GM21447 (cell line): ENCODE results near the gene ILKAP.

Experiments
- ATAC-seq: cut with Tn5 transposase; IDR thresholded peaks from one replicate; pipeline ENCODE4 v1.9.1; 2021; ENCODE audit not compliant: unreplicated experiment

Gene ILKAP, protein sequence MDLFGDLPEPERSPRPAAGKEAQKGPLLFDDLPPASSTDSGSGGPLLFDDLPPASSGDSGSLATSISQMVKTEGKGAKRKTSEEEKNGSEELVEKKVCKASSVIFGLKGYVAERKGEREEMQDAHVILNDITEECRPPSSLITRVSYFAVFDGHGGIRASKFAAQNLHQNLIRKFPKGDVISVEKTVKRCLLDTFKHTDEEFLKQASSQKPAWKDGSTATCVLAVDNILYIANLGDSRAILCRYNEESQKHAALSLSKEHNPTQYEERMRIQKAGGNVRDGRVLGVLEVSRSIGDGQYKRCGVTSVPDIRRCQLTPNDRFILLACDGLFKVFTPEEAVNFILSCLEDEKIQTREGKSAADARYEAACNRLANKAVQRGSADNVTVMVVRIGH

DNA sequence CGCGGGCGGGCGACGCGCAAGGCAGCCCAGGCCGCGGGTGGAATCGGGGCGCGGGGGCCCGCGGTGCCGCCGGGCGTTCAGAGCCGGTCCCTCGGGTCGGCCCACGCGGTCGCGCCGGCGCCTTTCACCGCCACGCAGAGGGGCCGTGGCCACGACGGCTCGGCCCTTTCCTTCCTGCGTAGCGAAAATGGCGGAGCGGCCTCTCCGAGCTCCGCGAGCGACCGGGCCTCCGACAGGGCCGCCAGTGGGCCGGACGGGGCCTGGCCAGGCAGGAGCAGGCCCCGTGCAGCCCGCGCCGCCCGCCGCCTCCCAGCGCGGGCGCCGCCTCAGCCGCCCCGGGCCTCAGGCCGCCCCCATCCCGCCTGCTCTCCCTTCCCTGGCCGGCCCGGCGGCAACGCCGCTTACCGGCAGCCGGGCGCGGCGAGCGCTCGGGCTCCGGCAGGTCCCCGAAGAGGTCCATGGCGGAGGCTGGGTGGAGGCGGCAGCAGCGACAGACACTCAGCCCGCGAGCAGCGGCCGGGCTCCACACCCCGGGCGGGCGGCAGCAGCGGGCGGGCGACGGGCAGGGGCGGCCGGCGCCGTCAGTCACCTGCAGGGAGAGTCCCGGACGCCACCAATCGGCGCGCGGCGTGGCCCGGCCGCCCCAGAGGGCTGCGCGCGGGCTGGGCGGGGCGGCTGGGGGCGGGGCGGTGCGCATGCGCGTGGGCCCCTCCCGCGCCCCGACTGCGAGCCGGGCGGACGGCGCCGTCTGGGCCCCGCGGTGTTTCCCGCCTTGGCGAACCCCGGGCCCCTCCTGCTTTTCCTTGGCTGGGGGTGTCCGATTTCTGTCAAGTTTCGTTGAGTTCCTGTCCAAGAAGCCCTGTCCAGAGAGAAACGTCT lies at the start of gene ILKAP:
TSS of gene ILKAP (minus strand) at position 602 of the 879 bp plus-strand sequence. CDS start at position 460, 142 bp downstream.
- ATAC-seq: peak; percentile 85

DNA sequence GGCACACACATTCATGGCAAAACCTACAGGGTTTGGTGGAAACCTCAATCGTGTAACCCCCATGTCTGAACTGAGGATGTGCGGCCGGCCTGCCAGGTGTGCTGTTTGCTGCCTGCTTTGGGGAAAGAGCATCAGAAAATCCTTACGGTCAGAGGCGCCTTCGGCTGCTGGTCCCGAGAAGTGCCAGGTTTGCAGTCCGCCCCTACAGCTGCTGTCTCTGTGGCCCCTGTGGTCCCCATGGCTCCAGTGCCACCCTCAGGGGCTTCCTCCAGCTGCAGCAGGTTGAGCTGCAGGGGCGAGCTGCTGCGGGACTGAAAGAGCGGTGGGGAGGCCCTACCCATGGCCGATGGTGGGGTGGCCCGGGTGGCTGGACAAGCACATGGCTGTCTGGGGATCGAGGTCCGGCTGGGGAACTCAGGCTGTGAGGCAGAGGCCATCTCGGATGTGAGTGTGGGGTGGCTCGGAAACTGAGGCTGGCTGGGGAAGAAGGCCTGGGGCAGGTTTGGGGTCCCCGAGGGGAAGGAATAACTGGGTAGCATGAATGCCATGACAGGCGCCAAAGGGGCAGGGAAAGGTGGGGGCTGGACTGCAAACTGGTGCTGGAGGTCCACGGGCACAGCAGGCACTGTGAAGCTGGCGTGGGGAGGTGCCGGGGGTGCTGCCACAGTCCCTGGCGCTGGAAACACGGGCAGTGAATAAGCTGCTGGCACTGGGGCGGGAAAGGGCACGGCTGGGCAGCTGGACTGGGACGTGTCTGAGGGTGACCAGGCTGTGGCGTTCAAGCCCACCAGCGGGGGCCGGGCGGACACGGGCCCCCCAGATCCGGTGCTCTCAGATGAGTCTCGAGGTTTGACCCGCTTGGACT lies 49.5 kb upstream of the ILKAP start:
- ATAC-seq: no peak

DNA sequence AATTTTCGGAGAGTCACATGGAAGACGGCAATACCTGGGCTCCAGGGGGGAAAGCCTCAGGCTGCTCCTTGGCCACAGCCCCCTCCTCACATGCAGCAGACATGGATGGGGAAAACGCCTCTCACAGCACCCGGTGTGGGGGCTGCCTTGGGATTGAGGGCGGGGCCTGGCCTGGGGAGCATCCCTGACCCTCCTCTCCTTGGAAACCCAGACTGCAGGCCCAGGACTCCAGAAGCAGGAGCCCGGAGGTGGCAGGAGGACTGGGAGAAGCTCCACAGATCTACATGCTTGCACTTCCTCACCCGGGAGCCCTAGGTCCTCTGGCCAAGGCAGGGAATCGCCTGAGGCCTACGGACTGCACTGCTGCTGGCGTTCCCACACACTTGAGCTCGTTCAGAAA lies 48.5 kb upstream of the ILKAP start:
- ATAC-seq: no peak

DNA sequence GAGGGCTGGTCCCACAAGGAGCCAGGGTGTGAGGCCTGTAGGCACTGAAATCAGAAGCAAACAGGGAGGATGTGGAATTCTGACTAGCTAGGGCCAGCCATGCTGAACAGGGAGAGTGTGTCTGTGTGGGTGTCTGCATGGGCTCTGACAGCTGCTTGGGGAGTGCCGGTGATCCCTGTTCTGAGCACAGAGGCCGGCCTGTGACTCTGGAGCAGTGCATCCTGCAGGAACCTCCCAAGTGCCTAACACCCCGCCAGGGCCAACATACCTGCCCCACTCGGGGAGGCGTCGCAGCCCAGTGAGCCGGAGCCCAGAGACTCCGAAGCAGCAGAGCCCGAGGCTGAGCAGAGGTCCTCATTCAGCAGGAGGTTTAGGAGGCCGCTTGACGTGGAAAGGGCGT lies 47.8 kb upstream of the ILKAP start:
- ATAC-seq: no peak

DNA sequence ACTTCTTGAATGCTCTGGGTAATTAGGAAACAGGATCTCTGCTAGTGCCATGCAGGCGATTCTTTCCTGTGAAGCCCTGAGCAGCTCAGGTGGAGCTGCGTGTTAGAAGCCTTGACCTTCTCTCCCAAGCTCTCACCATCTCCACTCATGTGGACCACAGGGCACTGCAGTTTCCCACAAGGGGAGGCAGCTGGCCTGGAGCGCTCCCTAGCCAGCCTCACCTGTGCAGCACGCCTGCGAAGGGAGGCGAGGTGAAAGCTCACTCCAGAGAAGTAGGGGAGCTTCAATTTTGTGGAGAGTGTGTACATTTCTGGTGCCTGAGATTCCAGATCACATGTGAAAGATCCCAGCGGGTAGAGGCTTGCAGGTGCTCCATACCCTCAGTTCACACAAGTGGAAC lies 47.4 kb upstream of the ILKAP start:
- no peak for ATAC-seq

DNA sequence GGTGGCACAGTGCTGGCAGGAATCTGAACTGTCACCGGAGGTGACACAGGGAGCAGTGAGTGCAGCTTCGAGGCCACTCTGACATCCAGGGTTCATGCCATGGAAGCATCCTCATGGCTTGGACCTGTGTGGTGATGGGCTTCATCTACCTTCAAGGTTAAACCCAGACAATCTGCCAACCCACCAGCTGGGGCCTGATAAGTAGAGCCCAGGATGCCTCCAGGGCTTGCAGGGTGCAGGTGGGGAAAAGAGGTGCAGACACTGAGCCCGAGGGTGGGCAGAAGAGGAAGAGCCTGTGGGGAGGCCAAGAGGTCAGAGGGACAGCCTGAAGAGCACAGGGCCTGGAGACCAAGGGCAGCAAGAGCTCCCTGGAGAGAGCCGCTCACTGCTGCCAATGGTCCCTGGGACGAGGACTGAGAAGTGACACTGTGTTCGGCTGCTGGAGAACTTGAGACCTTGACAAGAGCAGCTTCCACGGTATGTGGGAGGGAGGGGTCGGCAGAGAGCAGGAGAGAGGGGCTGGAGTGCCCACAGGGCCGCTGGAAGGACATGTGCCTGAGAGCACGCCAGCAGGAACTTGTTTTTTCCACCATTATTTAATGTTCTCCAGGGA lies 44.5 kb upstream of the ILKAP start:
- no peak for ATAC-seq

DNA sequence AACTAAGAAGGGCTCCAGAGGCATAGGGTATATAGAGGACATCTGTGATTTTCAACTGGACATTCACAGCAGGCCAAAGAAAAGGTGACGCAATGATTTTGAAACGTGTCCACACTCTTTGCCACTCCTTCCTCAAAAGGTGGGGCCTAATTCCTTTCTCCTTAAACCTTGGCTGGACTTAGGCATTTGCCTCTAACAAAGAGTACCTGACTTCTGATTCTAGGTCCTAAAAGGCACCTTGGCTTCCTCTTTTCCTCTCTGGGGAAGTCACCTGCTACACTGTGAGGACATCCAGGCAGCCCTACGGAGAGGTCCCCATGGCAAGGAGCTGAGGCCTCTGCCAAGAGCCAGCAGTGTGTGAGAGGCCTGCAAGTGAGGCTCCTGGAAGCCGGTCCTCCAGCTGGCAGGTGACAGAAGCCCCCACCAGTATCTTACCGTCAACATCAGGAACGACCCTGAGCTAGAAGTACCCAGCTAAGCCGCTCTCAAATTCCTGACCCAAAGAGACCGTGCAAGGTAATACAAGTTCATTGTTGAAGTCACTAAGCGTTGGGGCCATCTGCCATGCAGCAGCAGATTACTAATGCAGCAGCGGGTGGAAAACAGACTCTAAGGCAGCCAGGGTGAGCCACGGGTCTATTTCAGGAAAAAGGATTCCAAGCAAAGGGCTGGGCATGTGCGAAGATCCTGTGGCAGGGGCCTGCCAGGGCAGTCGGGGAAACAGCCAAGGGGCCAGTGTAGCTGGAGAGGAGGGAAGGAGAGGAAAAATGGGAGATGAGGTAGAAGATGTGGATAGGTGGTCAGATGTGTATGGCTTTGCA lies 43.7 kb upstream of the ILKAP start:
- no peak for ATAC-seq

DNA sequence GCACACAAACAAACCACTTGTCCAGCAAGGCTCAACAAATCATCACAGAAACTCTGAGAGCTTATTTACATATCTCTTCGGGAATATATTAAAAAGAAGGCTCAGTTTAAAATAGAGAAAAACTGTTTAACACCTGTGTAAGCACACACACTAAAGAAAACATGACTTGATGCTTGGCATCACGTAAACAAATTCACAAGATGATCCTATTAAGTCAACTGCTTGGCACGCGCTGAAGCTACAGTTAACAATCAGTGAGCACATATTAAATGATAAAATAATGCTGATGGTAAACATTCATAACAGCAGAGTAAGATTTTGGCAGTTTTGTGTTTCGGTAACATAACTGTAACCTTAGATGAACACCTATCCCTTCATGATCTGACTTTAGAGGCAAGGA lies 40.7 kb upstream of the ILKAP start:
- ATAC-seq: no peak

DNA sequence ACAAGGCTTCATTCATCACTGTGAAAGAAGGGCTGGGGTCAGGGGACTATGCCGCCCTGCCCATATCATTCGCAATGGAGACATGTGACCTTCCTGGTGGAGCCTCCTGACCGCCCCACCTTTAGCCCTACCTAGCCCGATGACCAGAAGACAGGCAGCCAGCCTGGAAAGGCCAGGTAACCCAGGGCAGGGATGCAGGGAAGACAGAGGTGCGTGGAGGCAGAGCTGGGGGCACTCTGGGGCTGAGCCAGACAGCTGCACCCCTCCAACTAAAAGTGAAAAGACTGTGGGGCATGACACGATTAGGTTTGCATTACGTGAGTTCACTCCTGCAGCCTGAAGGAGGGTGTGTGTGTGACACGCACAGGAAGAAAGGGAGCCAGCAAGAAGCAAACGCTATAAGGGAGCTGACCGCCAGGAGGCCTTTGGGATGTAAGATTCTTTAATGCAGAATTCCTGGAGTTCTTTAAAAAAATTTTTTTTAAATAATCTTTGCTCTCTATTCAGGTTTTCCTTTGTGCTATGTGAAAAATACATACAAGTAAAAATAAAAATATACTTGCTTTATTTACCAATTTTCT lies 40.1 kb upstream of the ILKAP start:
- ATAC-seq: no peak

DNA sequence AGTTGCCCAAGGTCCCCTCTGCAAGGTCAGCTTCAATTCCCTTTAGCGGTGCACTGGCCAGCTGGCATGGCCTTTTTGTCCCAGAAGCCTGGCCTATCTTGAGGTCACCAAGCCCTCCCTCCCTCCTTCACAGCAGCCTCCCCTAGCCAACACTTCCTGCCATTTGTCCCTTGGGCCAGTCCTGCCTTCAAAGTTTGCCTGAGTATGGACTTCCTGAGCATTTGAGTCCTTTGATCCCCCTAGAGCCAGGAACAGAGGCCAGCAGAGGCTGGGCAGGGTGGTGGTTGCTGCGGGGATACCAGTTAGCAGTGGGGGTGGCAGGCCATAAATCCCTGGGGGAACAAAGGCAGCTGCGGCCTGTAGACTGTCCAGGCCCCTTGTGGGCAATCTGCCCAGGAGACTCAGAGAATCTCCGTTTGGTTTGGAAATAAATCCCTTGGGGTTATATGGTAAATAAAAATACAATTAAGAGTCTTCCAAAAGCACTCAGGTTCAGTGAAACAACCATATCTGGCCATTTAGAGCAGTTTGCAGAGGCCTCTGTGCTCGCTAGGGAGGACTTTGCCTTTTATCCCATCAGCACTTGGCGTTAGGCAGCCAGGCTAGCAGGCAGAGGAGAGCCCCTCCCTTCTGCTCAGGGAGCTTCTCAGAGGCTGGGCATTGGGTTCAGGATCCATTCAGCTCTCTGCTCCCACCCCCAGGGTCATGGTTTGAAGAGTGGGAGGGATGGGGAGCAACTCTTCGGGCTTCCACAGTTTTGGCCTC lies 39.4 kb upstream of the ILKAP start:
- ATAC-seq: no peak

DNA sequence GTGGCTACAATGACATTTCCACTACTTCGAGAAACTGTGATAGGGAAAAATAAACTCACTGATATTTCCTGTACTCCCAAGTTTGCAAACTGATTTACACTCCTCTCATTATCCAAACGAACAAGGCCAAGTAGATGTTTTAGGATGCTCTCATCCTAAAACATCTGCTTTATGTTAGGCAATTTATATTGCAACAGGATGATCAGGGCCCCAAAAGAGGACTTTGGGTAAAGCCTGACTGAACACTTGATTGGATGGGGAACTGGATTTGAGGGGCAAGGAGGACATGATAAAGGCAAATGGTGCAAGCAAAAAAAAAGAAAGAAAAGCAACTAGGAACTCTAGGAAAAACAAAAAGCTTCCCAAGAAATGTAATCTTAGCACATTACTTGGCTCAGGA lies 38.5 kb upstream of the ILKAP start:
- no peak for ATAC-seq

DNA sequence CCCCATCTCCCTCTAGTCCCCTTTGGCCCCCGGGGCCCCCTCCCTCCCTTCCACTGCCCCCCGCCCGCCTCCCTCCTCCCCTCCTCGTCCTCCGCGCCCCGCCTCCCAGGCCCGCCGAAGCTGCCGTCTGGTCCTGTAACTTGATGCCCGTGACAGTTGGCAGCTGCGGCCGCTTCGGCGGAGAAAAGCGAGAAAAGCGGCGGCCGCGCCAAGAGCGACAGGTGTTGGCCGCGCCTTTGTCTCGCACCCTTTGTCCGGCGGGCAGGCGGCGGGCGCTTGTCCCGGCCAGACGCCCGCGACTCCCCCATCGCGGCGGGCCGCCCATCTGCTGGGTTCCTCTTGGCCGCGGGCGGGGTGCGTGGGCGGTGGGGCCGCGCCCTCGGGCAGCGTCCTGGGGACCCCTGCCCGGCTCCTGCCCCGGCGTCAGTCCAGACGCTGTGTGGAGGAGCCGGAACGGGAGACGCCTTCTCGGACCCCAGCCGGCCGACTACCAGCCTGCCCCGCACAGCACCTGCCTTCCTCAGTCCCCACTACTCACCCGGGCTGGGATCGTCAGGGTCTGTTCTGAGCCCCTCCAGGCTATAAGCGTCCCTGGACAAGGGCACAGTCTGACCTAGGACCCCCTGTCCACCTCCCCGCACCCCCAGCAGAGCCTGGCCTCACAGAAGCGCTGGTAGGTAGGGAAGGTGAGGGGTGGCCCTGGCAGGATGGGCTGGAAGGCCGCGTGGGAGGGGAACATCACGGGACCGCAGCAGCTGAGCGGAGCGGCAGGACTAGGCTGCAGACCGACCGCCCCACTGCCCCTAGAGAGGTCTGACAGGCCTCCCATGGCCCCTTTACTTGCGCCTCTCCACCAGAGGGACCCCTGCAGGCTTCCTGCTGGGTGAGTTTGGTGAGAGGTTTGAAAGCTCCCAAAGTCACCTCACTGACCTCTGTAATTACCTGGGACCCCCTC lies 37.5 kb upstream of the ILKAP start:
- no peak for ATAC-seq

DNA sequence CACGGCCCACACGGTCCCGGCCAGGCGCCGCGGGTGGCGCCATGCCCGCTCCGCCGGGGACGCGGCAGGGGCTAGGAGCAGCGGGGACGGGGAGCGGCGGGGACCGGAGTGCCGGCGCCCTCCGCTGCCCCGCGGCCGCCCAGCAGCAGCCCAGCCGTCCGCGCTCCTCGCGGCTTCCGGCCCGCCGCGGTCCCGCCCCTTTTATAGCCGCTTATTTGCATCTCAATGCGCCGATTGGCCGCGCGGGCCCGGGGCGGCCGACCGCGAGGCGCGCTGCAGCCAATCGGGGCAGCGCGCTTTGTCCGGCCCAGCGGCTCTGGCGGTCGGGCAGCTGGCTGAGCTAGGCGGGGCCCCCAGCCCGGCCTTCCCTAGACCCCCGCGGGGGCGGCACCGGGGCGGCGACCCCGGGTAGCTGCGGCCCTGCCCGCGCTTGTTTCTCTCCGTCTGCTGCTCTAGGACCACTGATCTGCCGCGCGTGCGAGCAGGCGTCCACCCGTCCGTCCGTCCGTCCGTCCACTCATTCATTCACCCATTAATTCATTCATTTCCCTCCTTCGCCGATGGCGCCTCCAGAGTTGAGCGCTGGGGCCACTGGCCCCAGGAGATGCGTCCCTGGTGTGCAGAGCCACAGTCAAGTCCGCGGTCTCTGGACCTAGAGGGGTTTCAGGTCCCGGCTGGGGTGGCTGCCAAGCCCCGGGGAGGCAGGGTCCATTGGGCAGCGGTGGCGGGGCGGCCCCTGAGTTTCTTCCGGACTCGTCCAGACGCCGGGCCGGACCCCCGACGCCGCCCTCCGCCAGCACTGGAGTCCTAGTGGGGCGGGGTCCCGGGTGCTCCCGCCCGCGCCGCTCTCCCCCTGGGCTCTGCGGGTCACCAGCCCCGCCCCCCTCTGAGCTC lies 36.6 kb upstream of the ILKAP start, which contains the start of gene HES6:
TSS of gene HES6 (minus strand) at position 176 of the 894 bp plus-strand sequence. CDS start at position 43, 133 bp downstream.
- peak; percentile 88 for ATAC-seq

DNA sequence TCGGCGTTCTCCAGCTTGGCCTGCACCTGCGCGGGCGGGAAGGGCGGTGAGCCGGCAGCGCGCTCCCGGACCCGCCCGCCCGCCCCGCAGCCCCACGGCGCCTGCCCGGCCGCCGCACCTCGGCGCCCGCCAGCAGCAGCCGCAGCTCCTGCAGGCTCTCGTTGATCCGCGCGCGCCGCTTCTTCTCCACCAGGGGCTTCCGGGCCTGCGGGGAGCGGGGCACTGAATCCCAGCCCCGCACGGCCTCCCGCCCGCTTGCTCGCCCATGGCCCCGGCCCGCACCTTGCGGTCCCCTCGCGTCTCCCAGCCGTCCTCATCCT lies 36.0 kb upstream of the ILKAP start:
- ATAC-seq: peak; percentile 12

DNA sequence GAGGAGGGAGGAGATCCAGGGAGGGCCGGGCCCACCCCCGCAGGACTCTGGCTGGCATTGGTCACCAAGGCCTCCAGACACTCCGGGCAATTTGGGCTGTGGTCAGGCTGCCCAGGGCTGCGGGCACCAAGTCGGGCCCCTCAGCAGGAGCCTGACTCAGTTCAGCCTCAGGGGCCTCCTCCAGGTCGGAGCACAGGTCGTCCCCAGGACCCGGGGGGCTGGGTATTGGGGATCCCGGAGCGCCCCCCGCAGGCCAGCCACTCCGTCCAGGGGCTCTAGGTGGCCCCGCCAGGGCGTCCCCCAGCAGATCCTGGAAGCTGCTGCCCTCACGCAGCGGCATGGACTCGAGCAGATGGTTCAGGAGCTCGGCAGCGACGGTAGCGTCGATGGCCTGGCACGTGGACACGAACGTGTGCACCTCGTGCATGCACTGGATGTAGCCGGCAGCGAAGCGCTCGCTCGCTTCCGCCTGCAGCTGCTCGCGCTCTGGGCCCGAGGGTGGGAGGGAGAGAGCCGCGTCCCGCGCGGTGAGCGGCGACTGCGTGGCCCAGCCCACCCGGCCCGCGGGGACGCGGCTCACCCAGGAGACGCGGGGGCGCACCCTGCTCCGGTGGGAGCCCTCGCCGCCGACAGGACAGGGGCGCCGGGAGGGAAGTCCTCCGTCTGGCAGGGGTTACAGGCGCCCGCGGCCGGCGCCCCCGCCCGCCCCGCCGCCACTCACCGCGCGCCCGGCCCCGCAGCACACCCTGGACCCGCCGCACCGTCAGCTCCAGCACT lies 35.5 kb upstream of the ILKAP start:
- ATAC-seq: peak; percentile 4

DNA sequence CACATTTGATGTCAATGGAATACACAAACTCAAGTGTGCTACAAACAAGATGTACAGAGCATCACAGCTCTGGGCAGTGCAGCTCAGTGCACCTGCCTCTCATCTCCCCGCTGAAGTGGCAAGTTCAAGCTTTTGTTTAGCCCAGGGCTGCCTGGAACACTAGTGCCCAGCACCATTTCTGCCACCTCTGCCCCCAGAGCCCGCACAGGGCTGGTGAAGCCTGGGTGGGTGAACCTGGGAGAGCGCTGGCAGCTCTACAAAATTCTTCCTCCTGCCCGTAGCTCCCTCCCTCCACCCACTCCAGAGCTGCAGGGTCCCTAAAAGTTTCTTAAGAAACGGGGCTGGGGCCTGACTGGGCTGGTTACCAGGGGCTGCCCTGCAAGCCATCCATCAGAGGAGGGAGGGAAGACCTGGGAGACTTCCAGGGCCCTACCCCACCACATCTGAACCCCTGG lies 34.8 kb upstream of the ILKAP start:
- no peak for ATAC-seq
